Endothelial cell (in vitro differentiated cells): Measurements from ENCODE around the gene CIB4. TPM values are rescaled to one million over a fixed set of nuclear protein-coding genes. Genes with fewer than 3 reads are reported as not detected.

ENCODE experiments used
- DNase-seq: peaks from one replicate; pipeline ENCODE4 v3.0.0; 2021; ENCODE audit warnings: low spot score
- H3K27ac Mint-ChIP-seq: one replicate; pipeline ENCODE4 v1.8.0; 2021; ENCODE audit warnings: mixed read lengths, inconsistent platforms; ENCODE audit not compliant: unreplicated experiment
- H3K27me3 Mint-ChIP-seq: one replicate; pipeline ENCODE4 v1.8.0; 2021; ENCODE audit warnings: mild to moderate bottlenecking, moderate library complexity, mixed read lengths, inconsistent platforms; ENCODE audit not compliant: unreplicated experiment
- H3K36me3 Mint-ChIP-seq: one replicate; pipeline ENCODE4 v1.8.0; 2021; ENCODE audit warnings: mild to moderate bottlenecking, low read depth, mixed read lengths, inconsistent platforms; ENCODE audit not compliant: unreplicated experiment
- H3K4me1 Mint-ChIP-seq: one replicate; pipeline ENCODE4 v1.8.0; 2021; ENCODE audit warnings: mild to moderate bottlenecking, mixed read lengths, inconsistent platforms; ENCODE audit not compliant: unreplicated experiment
- H3K4me3 Mint-ChIP-seq: one replicate; pipeline ENCODE4 v1.8.0; 2021; ENCODE audit warnings: mild to moderate bottlenecking, mixed read lengths, inconsistent platforms; ENCODE audit not compliant: unreplicated experiment
- H3K9me3 Mint-ChIP-seq: one replicate; pipeline ENCODE4 v1.8.0; 2021; ENCODE audit warnings: mixed read lengths, inconsistent platforms; ENCODE audit not compliant: unreplicated experiment
- CTCF ChIP-seq: fragments of 200-600 bp; sonication (generic); IDR thresholded peaks from one replicate; pipeline ENCODE4 v1.5.0; 2021; ENCODE audit warnings: antibody characterized with exemption; ENCODE audit not compliant: unreplicated experiment
- total RNA-seq: library from RNA; stranded (reverse); fragmentation: NEBNext Ultra II Directional; extraction: Animal tissue kit (Norgen Biotek cat#: 25700); gene quantifications from one replicate; pipeline ENCODE4 v1.2.1, GENCODE V29; 2021; ENCODE audit not compliant: unreplicated experiment

Gene CIB4
- total RNA-seq, 1 donor from 2014 or later = not detected

GRCh38 chr2:26563686-26564085 is 77.5 kb downstream of the CIB4 start:
- Mint-ChIP-seq H3K9me3 (no peaks in the 10 kb centered on the region), H3K4me1 (no peaks in the 10 kb centered on the region), H3K4me3 (no peak overlapping the region), H3K27me3 (peaks cover 8% of the 10 kb centered on the region), H3K27ac (no peak overlapping the region), H3K36me3 (peaks cover 5% of the 10 kb centered on the region)
- no peak for TF ChIP-seq CTCF
- no peak for DNase-seq

- Mint-ChIP-seq H3K4me1 (no peaks in the 10 kb centered on the region), H3K9me3 (no peaks in the 10 kb centered on the region), H3K27me3 (peaks cover 8% of the 10 kb centered on the region), H3K4me3 (no peak overlapping the region), H3K36me3 (peaks cover 5% of the 10 kb centered on the region), H3K27ac (no peak overlapping the region)
- no peak for TF ChIP-seq CTCF
- no peak for DNase-seq
These were observed 78.1 kb downstream of the CIB4 start for GRCh38 chr2:26562811-26563645.

GRCh38 chr2:26561918-26562810 is 79.0 kb downstream of the CIB4 start:
- Mint-ChIP-seq H3K27ac (no peak overlapping the region), H3K36me3 (peaks cover 8% of the 10 kb centered on the region), H3K4me1 (no peaks in the 10 kb centered on the region), H3K4me3 (no peak overlapping the region), H3K27me3 (peaks cover 11% of the 10 kb centered on the region), H3K9me3 (no peaks in the 10 kb centered on the region)
- DNase-seq = peak; percentile 48
- no peak for TF ChIP-seq CTCF

GRCh38 chr2:26561376-26561775 is 79.8 kb downstream of the CIB4 start:
- H3K9me3 Mint-ChIP-seq = no peaks in the 10 kb centered on the region
- peaks cover 11% of the 10 kb centered on the region for H3K27me3 Mint-ChIP-seq
- TF ChIP-seq CTCF = no peak
- no peak for DNase-seq
- no peak overlapping the region for H3K27ac Mint-ChIP-seq
- peaks cover 8% of the 10 kb centered on the region for H3K36me3 Mint-ChIP-seq
- no peak overlapping the region for H3K4me3 Mint-ChIP-seq
- H3K4me1 Mint-ChIP-seq = no peaks in the 10 kb centered on the region
